GM19025 (cell line): Measurements from ENCODE around the gene ACOT7.

Source experiments
- ATAC-seq: cut with Tn5 transposase; IDR thresholded peaks from one replicate; pipeline ENCODE4 v1.9.1; 2021; ENCODE audit warnings: mild to moderate bottlenecking, low read depth, moderate library complexity; ENCODE audit not compliant: unreplicated experiment

Gene ACOT7

GRCh38 chr1:6294080-6294889 lies 99.3 kb downstream of the ACOT7 start:
- no peak for ATAC-seq

DNA sequence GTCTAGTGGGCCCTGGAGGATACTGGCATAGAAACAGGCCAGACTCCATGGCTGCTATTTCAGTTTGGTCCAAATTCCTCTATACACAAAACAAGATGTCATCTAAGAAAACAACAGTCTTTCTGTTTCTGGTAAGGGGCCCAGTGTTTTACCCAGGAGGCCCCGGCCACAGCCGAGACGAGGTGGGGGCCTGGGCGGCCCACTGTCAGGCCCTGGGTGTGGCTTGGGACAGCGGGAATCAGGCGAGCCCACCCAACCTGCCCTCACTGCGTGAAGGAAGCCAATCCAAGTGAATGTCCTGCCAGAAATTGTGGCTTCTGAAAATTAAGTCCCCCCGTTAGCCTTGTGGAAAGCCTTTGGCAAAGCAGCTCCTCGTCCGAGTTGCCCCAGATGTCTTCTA lies 101.5 kb downstream of the ACOT7 start:
- no peak for ATAC-seq

DNA sequence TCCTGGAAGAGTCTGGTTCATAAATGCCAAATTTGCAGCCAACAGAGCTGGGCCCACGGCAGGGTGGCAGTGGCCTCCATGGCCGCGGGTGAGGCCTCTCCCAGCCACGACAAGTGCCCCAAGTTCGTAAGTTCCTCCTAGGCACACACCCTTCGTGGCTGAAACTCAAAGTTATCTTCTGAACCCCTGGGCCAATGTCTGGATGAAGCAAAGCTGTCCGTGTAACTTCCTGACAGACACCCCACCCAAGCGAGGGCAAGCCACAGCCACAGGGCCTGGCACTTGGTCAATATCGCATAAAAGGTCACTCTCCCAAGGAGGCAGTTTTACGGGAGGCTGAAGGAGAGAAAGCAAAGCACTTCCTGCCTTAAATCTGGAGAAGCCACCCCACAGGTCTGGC lies 104.9 kb downstream of the ACOT7 start:
- no peak for ATAC-seq

GRCh38 chr1:6288026-6288425 lies 105.5 kb downstream of the ACOT7 start:
- no peak for ATAC-seq

DNA sequence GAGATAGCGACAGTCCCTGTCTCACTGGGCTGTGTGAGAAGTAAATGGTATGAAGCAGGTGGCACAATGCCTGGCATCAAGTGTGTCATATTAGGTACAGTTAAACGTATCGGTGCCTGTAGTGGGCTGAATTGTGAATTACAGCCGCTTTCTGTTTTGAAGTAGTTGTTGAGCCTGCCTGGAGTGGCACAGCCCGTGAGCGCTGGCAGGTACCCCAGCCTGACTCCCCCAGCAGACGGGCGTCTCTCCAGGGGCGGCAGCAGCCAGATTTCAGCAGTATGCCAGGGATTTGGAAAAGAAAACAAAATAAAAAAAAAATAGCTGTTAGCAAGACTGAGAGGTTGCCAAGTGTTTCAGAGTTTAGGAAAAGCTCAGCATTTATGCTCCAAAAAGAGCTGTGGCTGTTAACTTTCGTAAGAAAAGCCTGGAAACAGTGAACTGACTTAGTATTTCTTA lies 106.1 kb downstream of the ACOT7 start:
- no peak for ATAC-seq

DNA sequence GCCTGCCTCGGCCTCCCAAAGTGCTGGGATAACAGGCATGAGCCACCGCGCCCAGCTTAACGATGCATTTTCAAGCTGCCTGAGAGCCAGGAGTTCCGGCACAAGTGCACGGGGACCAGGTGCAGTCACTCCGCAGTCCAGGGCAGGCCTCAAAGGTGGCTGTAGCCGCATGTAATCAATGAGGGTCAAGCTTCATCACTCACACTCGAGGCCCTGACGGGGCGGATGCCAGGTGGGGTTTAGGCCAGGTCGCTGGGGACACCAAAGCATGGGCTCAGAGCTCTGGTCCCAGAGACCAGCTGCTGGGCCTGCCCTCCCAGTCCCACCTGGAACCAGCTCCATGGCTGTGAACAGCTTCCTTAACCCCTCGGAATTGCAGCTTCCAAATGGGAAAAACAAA lies 106.5 kb downstream of the ACOT7 start:
- ATAC-seq, result no peak

- ATAC-seq, result no peak
Observed at GRCh38 chr1:6286266-6286665, 107.3 kb downstream of the ACOT7 start.

- no peak for ATAC-seq
Observed at GRCh38 chr1:6285336-6285735, 108.2 kb downstream of the ACOT7 start.

DNA sequence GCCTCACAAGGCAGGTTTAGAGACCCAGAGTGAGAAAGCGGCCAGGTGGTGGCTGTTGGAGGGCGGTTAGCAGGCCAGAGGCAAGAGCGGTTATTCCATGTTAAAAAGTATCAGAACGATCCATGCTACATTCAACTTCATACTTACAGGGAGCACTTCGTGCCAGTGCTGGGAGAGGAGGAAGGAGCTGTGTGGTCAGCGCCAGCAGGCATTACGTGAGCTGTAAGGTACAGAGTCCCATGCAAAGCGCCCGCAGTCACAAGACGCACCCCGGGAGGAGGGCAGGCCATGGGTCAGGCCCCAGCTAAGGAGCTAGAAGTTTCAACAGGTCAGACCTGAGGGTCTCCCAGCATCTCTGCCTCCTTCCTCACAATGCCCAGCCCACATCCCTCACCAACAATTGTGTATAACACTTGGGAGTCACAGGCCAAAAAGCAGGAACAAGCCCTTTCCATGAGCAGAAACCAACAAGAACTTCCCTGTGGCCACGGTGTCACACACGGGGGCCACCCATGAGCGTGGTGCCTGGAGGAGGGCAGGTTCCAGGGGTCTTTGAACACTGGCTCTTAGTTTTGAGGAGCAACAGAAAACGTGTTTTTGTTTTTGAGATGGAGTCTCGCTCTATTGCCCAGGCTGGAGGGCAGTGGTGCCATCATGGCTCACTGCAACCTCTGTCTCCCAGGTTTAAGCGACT lies 110.8 kb downstream of the ACOT7 start:
- no peak for ATAC-seq

DNA sequence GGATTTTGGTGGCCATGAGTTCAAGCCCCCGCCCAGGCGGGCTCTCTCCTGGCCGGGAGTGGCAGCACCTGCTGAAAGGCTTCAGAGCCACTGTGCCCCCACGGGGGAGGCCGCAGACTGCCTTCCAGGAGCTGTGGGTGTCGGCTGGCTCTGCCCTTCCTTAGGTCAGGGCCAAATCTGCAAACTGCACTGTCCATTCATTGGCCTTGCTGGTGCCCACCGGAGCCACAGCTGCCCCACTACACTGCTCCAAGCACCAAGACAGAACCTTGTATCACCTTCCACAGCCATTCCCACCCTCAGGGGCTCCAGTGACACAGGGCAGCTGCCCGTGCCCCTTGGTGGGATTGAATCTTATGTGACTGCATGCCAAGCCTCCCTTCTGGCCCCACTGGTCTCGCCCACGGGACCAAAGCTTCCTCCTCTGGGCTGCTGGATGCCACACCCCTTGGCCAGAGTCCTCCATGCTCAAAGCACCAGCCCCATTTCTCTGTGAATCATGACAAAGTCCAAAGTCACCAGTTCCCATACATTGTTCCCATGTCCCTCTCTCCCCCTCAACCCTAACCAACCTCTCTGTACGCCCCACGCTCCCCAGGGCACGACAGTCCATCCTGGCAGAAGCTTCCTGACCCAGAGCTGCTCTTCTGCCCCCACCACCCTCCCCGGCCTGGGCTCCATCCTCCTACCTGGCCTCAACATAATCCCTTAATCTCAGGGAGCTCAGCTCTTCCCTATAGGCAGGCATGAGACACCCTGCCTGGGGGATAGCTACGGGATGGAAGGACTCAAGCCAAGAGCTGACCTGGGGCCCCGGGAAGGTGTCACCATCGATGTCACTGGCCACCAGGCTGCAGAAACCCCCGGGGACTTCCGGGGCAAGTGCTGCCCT lies 111.8 kb downstream of the ACOT7 start:
- ATAC-seq, result no peak

- no peak for ATAC-seq
Observed at GRCh38 chr1:6280761-6281451, 112.7 kb downstream of the ACOT7 start.

GRCh38 chr1:6279613-6280383 lies 113.8 kb downstream of the ACOT7 start:
- no peak for ATAC-seq

- ATAC-seq, result no peak
Observed at GRCh38 chr1:6279066-6279465, 114.5 kb downstream of the ACOT7 start.

GRCh38 chr1:6278263-6278662 lies 115.3 kb downstream of the ACOT7 start:
- no peak for ATAC-seq

GRCh38 chr1:6276811-6277555 lies 116.6 kb downstream of the ACOT7 start:
- no peak for ATAC-seq

DNA sequence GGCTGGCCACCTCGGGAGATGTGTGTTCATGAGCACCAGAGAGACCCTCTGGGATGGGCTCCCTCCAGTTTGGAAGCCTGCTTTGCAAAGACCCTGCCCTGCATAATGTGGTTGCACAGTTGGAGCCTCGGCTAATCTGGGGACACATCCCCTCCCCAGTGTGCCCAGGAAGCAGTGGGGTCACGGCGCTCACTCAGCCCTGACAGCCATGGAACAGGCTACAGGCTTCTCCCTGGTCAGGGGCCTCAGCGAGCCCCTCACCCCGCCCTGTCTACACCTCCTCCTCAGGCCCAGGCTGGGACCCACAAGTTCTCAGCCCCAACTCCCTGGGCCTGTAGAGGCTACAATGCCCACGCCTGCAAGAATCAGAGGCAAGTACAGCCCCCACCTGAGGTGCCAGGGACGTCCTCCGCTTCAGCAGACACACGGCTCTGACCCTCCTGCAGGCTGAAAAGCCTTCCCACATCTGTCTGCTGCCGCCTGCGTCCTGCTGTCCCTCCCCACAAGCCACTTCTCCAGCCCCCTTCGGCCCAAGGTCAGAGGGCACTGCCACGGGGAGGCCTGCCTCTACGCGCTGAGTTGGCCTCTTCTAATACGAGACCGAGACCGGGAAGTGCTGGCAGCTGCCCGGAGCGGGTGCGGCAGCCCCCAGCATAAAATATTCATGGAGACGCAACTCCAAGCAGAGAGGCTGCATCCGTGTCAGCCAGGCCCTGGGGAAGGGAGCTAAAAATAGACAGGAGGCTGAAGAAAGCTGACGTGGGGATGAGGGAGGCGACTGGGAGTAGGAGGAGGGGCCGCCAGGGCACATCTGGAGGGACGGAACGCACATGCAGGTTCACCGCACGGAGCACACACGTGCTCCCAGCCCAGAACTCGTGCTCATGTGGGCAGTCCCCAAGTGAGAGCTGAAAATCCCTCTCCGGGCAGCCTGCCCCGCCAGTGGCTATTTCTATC lies 117.5 kb downstream of the ACOT7 start:
- no peak for ATAC-seq

DNA sequence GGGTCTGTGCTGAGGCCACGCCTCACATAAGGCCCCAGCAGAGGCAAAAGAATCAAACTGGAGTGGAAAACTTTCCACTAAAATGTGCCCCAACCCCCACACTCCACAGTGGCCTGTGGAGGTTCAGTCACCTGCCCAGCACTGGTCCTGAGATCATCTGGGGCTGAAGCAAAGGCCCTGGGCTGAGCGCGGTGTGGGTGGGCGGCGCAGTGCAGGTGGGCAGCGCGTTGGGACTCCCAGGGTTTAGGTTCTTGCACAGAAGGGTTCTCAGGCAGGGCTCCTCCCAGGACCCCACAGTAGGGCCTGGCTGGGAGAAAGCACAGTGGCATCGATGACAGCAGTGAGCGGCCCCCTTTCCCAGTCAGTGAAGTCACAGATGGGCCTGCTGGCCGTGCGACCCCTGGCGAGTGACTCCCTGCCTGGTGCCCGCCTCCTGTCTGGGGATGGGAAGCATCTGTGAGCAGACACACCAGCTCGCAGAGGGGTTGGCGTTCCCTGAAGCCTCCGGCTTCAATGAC lies 118.9 kb downstream of the ACOT7 start:
- no peak for ATAC-seq

DNA sequence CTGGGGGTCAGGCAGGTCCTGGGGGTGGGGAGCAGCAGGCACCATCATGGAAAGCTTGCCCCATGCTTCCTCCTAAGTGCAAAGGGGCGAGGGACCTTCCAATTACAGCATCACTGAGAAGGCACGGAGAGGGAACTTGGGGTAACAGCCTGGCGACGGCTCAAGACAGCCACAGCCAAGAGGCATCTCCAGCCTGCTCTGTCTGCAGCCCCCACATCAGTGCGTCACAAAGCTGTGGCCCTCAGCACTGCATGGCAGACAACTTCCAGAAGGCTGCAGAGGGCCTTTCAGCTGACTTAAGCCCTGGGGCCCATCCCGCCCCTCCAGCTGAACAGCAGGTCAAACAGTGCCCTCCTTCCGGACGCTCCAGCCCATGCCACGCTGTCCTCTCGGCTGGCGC lies 119.5 kb downstream of the ACOT7 start:
- ATAC-seq, result no peak
